Progenitor cell of endocrine pancreas (in vitro differentiated cells): ENCODE results near the gene CPT1C. TPM values are rescaled to one million over a fixed set of nuclear protein-coding genes. Genes with fewer than 3 reads are reported as not detected.
A peak's percentile ranks its signal among the peaks of the same experiment; 100 is the strongest.

ENCODE experiments used
- DNase-seq: peaks from one replicate; pipeline ENCODE4 v3.0.0; 2021; ENCODE audit warnings: low spot score; ENCODE audit not compliant: unreplicated experiment
- H3K27ac Mint-ChIP-seq: 2 replicates; pipeline ENCODE4 v1.8.0; 2021; ENCODE audit warnings: mild to moderate bottlenecking, moderate library complexity, mixed read lengths
- H3K27me3 Mint-ChIP-seq: 2 replicates; pipeline ENCODE4 v1.8.0; 2021; ENCODE audit warnings: mixed read lengths
- H3K36me3 Mint-ChIP-seq: 2 replicates; pipeline ENCODE4 v1.8.0; 2022; ENCODE audit warnings: mixed read lengths; ENCODE audit not compliant: insufficient read depth
- H3K4me1 Mint-ChIP-seq: 2 replicates; pipeline ENCODE4 v1.8.0; 2021; ENCODE audit warnings: low read depth, mixed read lengths
- H3K4me3 Mint-ChIP-seq: 2 replicates; pipeline ENCODE4 v1.8.0; 2021; ENCODE audit warnings: low read depth, mild to moderate bottlenecking, moderate library complexity, mixed read lengths
- H3K9me3 Mint-ChIP-seq: 2 replicates; pipeline ENCODE4 v1.8.0; 2021; ENCODE audit warnings: low read depth, mixed read lengths
- CTCF ChIP-seq: fragments of 200-600 bp; sonication (generic); IDR thresholded peaks from one replicate; pipeline ENCODE4 v1.5.0; 2021; ENCODE audit warnings: antibody characterized with exemption, mild to moderate bottlenecking; ENCODE audit not compliant: unreplicated experiment
- total RNA-seq: library from RNA; stranded (reverse); gene quantifications from 2 replicates; pipeline ENCODE4 v1.2.1, GENCODE V29; 2021

The CPT1C gene
- total RNA-seq, 1 donor from 2014 or later: 49.9 TPM

GRCh38 chr19:49685845-49686332, 5.0 kb upstream of the CPT1C start:
- no peaks in the 10 kb centered on the region for H3K9me3 Mint-ChIP-seq
- DNase-seq: no peak
- no peak overlapping the region for H3K4me3 Mint-ChIP-seq
- no peak overlapping the region for H3K27ac Mint-ChIP-seq
- peaks cover 9% of the 10 kb centered on the region for H3K4me1 Mint-ChIP-seq
- no peak for TF ChIP-seq CTCF
- peaks cover 24% of the 10 kb centered on the region for H3K36me3 Mint-ChIP-seq
- no peaks in the 10 kb centered on the region for H3K27me3 Mint-ChIP-seq

- Mint-ChIP-seq H3K4me3 (no peak overlapping the region), H3K36me3 (peaks cover 21% of the 10 kb centered on the region), H3K4me1 (peaks cover 9% of the 10 kb centered on the region), H3K27ac (no peak overlapping the region), H3K27me3 (no peaks in the 10 kb centered on the region), H3K9me3 (no peaks in the 10 kb centered on the region)
- DNase-seq: no peak
- no peak for TF ChIP-seq CTCF
These were observed 4.3 kb upstream of the CPT1C start for GRCh38 chr19:49686503-49687088.

- H3K27ac Mint-ChIP-seq: no peak overlapping the region
- no peaks in the 10 kb centered on the region for H3K9me3 Mint-ChIP-seq
- H3K36me3 Mint-ChIP-seq: peaks cover 20% of the 10 kb centered on the region
- DNase-seq: no peak
- no peak for TF ChIP-seq CTCF
- peaks cover 9% of the 10 kb centered on the region for H3K4me1 Mint-ChIP-seq
- no peak overlapping the region for H3K4me3 Mint-ChIP-seq
- no peaks in the 10 kb centered on the region for H3K27me3 Mint-ChIP-seq
These were observed 3.8 kb upstream of the CPT1C start for GRCh38 chr19:49687150-49687549.

- no peak for TF ChIP-seq CTCF
- no peaks in the 10 kb centered on the region for H3K9me3 Mint-ChIP-seq
- DNase-seq: no peak
- peaks cover 11% of the 10 kb centered on the region for H3K4me1 Mint-ChIP-seq
- H3K36me3 Mint-ChIP-seq: peaks cover 15% of the 10 kb centered on the region
- H3K27ac Mint-ChIP-seq: no peak overlapping the region
- H3K4me3 Mint-ChIP-seq: no peak overlapping the region
- H3K27me3 Mint-ChIP-seq: no peaks in the 10 kb centered on the region
These were observed 3.2 kb upstream of the CPT1C start for GRCh38 chr19:49687566-49688316.

- H3K36me3 Mint-ChIP-seq: peaks cover 15% of the 10 kb centered on the region
- peaks cover 11% of the 10 kb centered on the region for H3K4me1 Mint-ChIP-seq
- H3K27me3 Mint-ChIP-seq: no peaks in the 10 kb centered on the region
- no peak for TF ChIP-seq CTCF
- DNase-seq: no peak
- no peak overlapping the region for H3K4me3 Mint-ChIP-seq
- H3K27ac Mint-ChIP-seq: peak overlapping the region; percentile 87
- H3K9me3 Mint-ChIP-seq: no peaks in the 10 kb centered on the region
These were observed 2.3 kb upstream of the CPT1C start for GRCh38 chr19:49688531-49689132.
